ENCODE measurements around the gene RASA3. TPM values are rescaled to one million over a fixed set of nuclear protein-coding genes. Genes with fewer than 3 reads are reported as not detected.

The RASA3 gene
- total RNA-seq, 1 donor from 2014 or later, result 2.9 TPM

Other genes with a start within 250 kb of the RASA3 start
- not detected in 2 replicates for gene C13orf46, start 158.5 kb downstream of the RASA3 start, total RNA-seq (ENCODE audit: low replicate concordance)
- gene CFAP97D2, start 46.6 kb upstream of the RASA3 start, total RNA-seq (ENCODE audit: low replicate concordance), result not detected in 2 replicates
- gene CDC16, start 102.3 kb upstream of the RASA3 start, total RNA-seq (ENCODE audit: low replicate concordance), result 53.1 and 69.6 TPM in 2 replicates
- gene UPF3A, start 149.0 kb upstream of the RASA3 start, total RNA-seq (ENCODE audit: low replicate concordance), result 60.1 and 74.4 TPM in 2 replicates
- 25.4 and 35.3 TPM in 2 replicates for gene CHAMP1, start 181.9 kb upstream of the RASA3 start, total RNA-seq (ENCODE audit: low replicate concordance)

Measured in neural progenitor cell (in vitro differentiated cells).